Measurements from ENCODE around the gene DTNB. TPM values are rescaled to one million over a fixed set of nuclear protein-coding genes. Genes with fewer than 3 reads are reported as not detected.

The DTNB gene
- total and polyA plus RNA-seq, 9 donors = 8.0 to 24.9 (median 17.5) TPM

GRCh38 chr2:25479761-25480160 is 193.6 kb downstream of the DTNB start:
- intact Hi-C loops (cut with DNase I) = no loop called here
- Histone ChIP-seq H3K4me1 (ENCODE audit: insufficient read depth) (no peaks in the 10 kb centered on the region), H3K4me3 (no peak overlapping the region), H3K9me3 (peaks cover 0 to 4% of the 10 kb centered on the region in 2 donors), H3K27ac (no peak overlapping the region), H3K27me3 (no peaks in the 10 kb centered on the region), H3K36me3 (no peaks in the 10 kb centered on the region)
- DNase-seq = no peak
- WGBS, 3 donors = 91 to 95% (median 94%) methylated on average over 5 of the region's 5 CpGs
- TF ChIP-seq, protein P1, sequence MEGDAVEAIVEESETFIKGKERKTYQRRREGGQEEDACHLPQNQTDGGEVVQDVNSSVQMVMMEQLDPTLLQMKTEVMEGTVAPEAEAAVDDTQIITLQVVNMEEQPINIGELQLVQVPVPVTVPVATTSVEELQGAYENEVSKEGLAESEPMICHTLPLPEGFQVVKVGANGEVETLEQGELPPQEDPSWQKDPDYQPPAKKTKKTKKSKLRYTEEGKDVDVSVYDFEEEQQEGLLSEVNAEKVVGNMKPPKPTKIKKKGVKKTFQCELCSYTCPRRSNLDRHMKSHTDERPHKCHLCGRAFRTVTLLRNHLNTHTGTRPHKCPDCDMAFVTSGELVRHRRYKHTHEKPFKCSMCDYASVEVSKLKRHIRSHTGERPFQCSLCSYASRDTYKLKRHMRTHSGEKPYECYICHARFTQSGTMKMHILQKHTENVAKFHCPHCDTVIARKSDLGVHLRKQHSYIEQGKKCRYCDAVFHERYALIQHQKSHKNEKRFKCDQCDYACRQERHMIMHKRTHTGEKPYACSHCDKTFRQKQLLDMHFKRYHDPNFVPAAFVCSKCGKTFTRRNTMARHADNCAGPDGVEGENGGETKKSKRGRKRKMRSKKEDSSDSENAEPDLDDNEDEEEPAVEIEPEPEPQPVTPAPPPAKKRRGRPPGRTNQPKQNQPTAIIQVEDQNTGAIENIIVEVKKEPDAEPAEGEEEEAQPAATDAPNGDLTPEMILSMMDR (IDR thresholded peaks at IDR 0.05) = no peak
- TF ChIP-seq POLR2A (IDR thresholded peaks at IDR 0.05) (no peak), EP300 (IDR thresholded peaks at IDR 0.05) (no peak)

DNA sequence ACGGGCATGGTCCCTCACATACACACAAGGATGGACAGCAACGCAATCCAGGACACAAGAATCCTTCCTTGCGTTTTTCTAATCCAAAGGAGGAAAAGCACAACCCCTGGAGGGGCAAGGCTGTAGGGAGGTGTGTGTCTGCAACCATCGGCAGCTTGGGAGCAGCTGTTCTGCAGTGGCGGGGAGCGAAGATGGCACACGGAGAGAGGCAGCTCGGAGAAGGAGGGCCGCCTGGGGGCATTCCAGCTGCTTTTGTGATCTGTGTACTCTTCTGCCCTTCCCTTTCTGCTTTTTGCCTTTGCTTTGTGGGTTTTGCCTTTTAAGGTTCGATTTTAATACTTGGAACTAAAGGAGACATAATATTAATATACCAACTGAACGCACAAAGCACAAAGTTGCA is 194.6 kb downstream of the DTNB start:
- Histone ChIP-seq H3K4me1 (ENCODE audit: insufficient read depth) (no peaks in the 10 kb centered on the region), H3K4me3 (no peak overlapping the region), H3K36me3 (no peaks in the 10 kb centered on the region), H3K9me3 (peaks cover 0 to 4% of the 10 kb centered on the region in 2 donors), H3K27ac (no peak overlapping the region), H3K27me3 (no peaks in the 10 kb centered on the region)
- intact Hi-C loops (cut with DNase I) = no loop called here
- TF ChIP-seq POLR2A (IDR thresholded peaks at IDR 0.05) (no peak), EP300 (IDR thresholded peaks at IDR 0.05) (no peak)
- TF ChIP-seq, protein P1 (IDR thresholded peaks at IDR 0.05) = no peak
- DNase-seq = no peak
- 87 to 91% (median 88%) methylated on average over 11 of the region's 11 CpGs for WGBS, 3 donors

GRCh38 chr2:25473758-25474340 is 199.5 kb downstream of the DTNB start:
- DNase-seq = peak; percentile 31 to 72 (median 43)
- WGBS, 3 donors = 40 to 43% (median 43%) methylated on average over 12 of the region's 12 CpGs
- TF ChIP-seq POLR2A (IDR thresholded peaks at IDR 0.05) (no peak), EP300 (IDR thresholded peaks at IDR 0.05) (no peak)
- TF ChIP-seq, protein P1 (IDR thresholded peaks at IDR 0.05) = no peak

GRCh38 chr2:25473131-25473530 is 200.2 kb downstream of the DTNB start:
- no peak overlapping the region for H3K4me3 ChIP-seq
- 50 to 59% (median 57%) methylated on average over 1 of the region's 1 CpG for WGBS, 3 donors
- no peaks in the 10 kb centered on the region for H3K36me3 ChIP-seq
- H3K27me3 ChIP-seq = no peaks in the 10 kb centered on the region
- no peaks in the 10 kb centered on the region for H3K4me1 ChIP-seq (ENCODE audit: insufficient read depth)
- no peak for DNase-seq
- peaks cover 0 to 4% of the 10 kb centered on the region in 2 donors for H3K9me3 ChIP-seq
- TF ChIP-seq POLR2A (IDR thresholded peaks at IDR 0.05) (no peak), EP300 (IDR thresholded peaks at IDR 0.05) (no peak)
- TF ChIP-seq, protein P1 (IDR thresholded peaks at IDR 0.05) = no peak
- intact Hi-C loops (cut with DNase I) = no loop called here
- H3K27ac ChIP-seq = no peak overlapping the region

More at GRCh38 chr2:25473758-25474340, 199.5 kb downstream of the DTNB start:
- Histone ChIP-seq H3K36me3 (no peaks in the 10 kb centered on the region), H3K9me3 (peaks cover 0 to 4% of the 10 kb centered on the region in 2 donors), H3K4me1 (ENCODE audit: insufficient read depth) (no peaks in the 10 kb centered on the region), H3K4me3 (no peak overlapping the region), H3K27ac (no peak overlapping the region), H3K27me3 (no peaks in the 10 kb centered on the region)
- intact Hi-C loops (cut with DNase I) = no loop called here

Data from ovary (tissue), 9 donors.